ENCODE measurements around the gene PANX3. TPM values are rescaled to one million over a fixed set of nuclear protein-coding genes. Genes with fewer than 3 reads are reported as not detected.

The PANX3 gene
- total and polyA plus RNA-seq, 9 of the 15 experiments (the other 6 are each of a cell fraction or from before 2014, with no cell fraction given) = 0.09 to 0.69 (median 0.39) TPM

DNA sequence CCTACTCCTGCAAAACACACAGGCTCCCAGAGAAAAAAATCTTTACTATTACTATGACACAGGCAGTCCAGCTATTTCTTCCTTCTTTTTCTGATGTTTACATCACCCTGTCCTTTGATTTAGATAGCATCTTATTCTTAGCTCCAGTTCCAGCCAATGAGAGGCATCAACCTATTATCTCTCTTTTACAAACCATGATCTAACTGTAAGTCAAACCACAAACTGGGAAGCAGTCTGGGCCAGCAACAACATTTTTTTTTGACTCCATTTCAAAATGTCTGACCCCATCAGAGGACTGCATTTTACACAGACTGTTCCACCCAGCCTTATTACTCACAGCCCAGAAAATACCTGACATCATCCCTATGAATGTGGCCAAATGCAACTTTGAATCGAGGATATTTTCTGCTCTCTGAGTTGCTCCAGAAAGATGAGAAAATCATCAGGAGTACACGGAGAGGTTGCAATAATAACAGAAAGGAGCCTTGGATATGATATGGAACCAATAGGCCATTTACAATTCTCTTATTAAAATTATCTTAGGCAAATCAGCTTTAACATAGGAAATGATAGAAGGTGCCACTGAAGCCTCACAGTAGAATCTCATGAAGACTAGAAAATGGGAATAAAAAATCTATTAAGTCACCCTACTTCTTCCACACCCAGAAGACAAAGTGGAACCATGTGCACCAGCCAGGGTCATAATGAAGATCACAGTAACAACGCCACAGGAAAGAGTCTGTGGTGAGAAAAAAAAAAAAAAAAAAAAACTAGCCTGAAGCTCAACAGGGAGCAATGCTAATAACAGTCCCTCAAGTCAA, 32.6 kb downstream of the PANX3 start (continued):
- TF ChIP-seq, protein P1, sequence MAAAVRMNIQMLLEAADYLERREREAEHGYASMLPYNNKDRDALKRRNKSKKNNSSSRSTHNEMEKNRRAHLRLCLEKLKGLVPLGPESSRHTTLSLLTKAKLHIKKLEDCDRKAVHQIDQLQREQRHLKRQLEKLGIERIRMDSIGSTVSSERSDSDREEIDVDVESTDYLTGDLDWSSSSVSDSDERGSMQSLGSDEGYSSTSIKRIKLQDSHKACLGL (CRISPR knock-in tag; IDR thresholded peaks at IDR 0.05; ENCODE audit: borderline replicate concordance, poor library complexity, severe bottlenecking) = no peak
- TF ChIP-seq FUS (optimal IDR thresholded peaks at IDR 0.05; ENCODE audit: low read depth, low read length) (no peak), E2F3 (CRISPR knock-in tag; IDR thresholded peaks at IDR 0.05) (no peak), BRCA1 (IDR thresholded peaks at IDR 0.05) (no peak), BRCA1 (CRISPR knock-in tag; IDR thresholded peaks at IDR 0.05) (no peak), ZNF79 (CRISPR knock-in tag; IDR thresholded peaks at IDR 0.05; ENCODE audit: low read depth) (no peak), DMBX1 (CRISPR knock-in tag; IDR thresholded peaks at IDR 0.05; ENCODE audit: borderline replicate concordance) (no peak), PTRF (tag; IDR thresholded peaks at IDR 0.05) (no peak), MEIS2 (IDR thresholded peaks at IDR 0.05; ENCODE audit: partially characterized antibody) (no peak), ZNF354B (CRISPR knock-in tag; IDR thresholded peaks at IDR 0.05) (no peak), CREM (IDR thresholded peaks at IDR 0.05; ENCODE audit: low read depth) (0 out of 2 replicates have a peak, but pooled peaks have one; percentile 21), SAP30 (IDR thresholded peaks at IDR 0.05; ENCODE audit: borderline replicate concordance, insufficient read depth, low read depth, low read length, poor library complexity, severe bottlenecking) (no peak), BDP1 (IDR thresholded peaks at IDR 0.05; ENCODE audit: insufficient read depth, insufficient read length) (no peak), SMAD1 (IDR thresholded peaks at IDR 0.05; ENCODE audit: low read depth, low read length, partially characterized antibody) (no peak), PCBP1 (IDR thresholded peaks at IDR 0.05; ENCODE audit: low read depth, low read length, poor library complexity, severe bottlenecking) (no peak), ZNF134 (CRISPR knock-in tag; conservative IDR thresholded peaks at IDR 0.05) (no peak), POLR3A (IDR thresholded peaks at IDR 0.05; ENCODE audit: borderline replicate concordance, extremely low read depth, insufficient read depth, insufficient read length) (no peak), THRAP3 (IDR thresholded peaks at IDR 0.05; ENCODE audit: borderline replicate concordance) (no peak), ZNF41 (CRISPR knock-in tag; conservative IDR thresholded peaks at IDR 0.05) (no peak)
- TF ChIP-seq, protein P2, sequence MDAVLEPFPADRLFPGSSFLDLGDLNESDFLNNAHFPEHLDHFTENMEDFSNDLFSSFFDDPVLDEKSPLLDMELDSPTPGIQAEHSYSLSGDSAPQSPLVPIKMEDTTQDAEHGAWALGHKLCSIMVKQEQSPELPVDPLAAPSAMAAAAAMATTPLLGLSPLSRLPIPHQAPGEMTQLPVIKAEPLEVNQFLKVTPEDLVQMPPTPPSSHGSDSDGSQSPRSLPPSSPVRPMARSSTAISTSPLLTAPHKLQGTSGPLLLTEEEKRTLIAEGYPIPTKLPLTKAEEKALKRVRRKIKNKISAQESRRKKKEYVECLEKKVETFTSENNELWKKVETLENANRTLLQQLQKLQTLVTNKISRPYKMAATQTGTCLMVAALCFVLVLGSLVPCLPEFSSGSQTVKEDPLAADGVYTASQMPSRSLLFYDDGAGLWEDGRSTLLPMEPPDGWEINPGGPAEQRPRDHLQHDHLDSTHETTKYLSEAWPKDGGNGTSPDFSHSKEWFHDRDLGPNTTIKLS (IDR thresholded peaks at IDR 0.05; ENCODE audit: borderline replicate concordance, low read depth) = no peak
- TF ChIP-seq, protein P3, sequence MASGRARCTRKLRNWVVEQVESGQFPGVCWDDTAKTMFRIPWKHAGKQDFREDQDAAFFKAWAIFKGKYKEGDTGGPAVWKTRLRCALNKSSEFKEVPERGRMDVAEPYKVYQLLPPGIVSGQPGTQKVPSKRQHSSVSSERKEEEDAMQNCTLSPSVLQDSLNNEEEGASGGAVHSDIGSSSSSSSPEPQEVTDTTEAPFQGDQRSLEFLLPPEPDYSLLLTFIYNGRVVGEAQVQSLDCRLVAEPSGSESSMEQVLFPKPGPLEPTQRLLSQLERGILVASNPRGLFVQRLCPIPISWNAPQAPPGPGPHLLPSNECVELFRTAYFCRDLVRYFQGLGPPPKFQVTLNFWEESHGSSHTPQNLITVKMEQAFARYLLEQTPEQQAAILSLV (tag; IDR thresholded peaks at IDR 0.05) = no peak
- TF ChIP-seq, protein P4, sequence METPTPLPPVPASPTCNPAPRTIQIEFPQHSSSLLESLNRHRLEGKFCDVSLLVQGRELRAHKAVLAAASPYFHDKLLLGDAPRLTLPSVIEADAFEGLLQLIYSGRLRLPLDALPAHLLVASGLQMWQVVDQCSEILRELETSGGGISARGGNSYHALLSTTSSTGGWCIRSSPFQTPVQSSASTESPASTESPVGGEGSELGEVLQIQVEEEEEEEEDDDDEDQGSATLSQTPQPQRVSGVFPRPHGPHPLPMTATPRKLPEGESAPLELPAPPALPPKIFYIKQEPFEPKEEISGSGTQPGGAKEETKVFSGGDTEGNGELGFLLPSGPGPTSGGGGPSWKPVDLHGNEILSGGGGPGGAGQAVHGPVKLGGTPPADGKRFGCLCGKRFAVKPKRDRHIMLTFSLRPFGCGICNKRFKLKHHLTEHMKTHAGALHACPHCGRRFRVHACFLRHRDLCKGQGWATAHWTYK (CRISPR knock-in tag; IDR thresholded peaks at IDR 0.05) = no peak
- TF ChIP-seq, protein P5, sequence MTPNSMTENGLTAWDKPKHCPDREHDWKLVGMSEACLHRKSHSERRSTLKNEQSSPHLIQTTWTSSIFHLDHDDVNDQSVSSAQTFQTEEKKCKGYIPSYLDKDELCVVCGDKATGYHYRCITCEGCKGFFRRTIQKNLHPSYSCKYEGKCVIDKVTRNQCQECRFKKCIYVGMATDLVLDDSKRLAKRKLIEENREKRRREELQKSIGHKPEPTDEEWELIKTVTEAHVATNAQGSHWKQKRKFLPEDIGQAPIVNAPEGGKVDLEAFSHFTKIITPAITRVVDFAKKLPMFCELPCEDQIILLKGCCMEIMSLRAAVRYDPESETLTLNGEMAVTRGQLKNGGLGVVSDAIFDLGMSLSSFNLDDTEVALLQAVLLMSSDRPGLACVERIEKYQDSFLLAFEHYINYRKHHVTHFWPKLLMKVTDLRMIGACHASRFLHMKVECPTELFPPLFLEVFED (CRISPR knock-in tag; conservative IDR thresholded peaks at IDR 0.05) = no peak

Data from K562 (cell line).